ENCODE measurements around the gene TOPAZ1. TPM values are rescaled to one million over a fixed set of nuclear protein-coding genes. Genes with fewer than 3 reads are reported as not detected.

Gene TOPAZ1
- total and polyA plus RNA-seq, 9 of the 15 experiments (the other 6 are each of a cell fraction or from before 2014, with no cell fraction given) = 0.01 TPM; not detected in 8

- H3K79me2 ChIP-seq (ENCODE audit: control insufficient read depth, insufficient read depth, low read length) = no peaks in the 10 kb centered on the region
- BruUV-seq (replicated peaks) = no TSS peak
- no peak overlapping the region for H3K4me2 ChIP-seq (ENCODE audit: insufficient read depth, low read length)
- H3K27ac ChIP-seq (ENCODE audit: extremely low read depth, low read depth, low read length) = no peak overlapping the region
- no peak for FAIRE-seq
- no peaks in the 10 kb centered on the region; a peak in 1 of 5 replicates for H3K4me1 ChIP-seq (replicated peaks in 1 of 2; ENCODE audit: control insufficient read depth in 2 of 2, insufficient read depth in 2 of 2, low read length in 2 of 2)
- ATAC-seq = no peak
- ChIA-PET POLR2A (no interaction called here), CTCF (ENCODE audit: low intra/inter-chr PET ratio) (no interaction called here)
- TF ChIP-seq RBM25 (IDR thresholded peaks at IDR 0.05; ENCODE audit: low read depth, low read length, severe bottlenecking) = peak; percentile 53
- TF ChIP-seq ZNF830 (CRISPR knock-in tag; IDR thresholded peaks at IDR 0.05) = no peak
- TF ChIP-seq ZNF184 (CRISPR knock-in tag; IDR thresholded peaks at IDR 0.05) = peak; percentile 62; the same call in 1 of the 2 replicates
- TF ChIP-seq ZNF444 (CRISPR knock-in tag; IDR thresholded peaks at IDR 0.05) = no peak
- TF ChIP-seq TFE3 (CRISPR knock-in tag; IDR thresholded peaks at IDR 0.05) = no peak
- no peaks in the 10 kb centered on the region for H3K9me1 ChIP-seq (ENCODE audit: control insufficient read depth, insufficient read depth, low read length)
- no peak overlapping the region for H2AFZ ChIP-seq (ENCODE audit: low read depth, low read length)
- in situ Hi-C loops (cut with MboI) = no loop called here
- H3K27me3 ChIP-seq (ENCODE audit: control insufficient read depth in 2 of 2, insufficient read depth in 2 of 2, low read length in 2 of 2) = no peaks in the 10 kb centered on the region
- H3K9ac ChIP-seq (ENCODE audit: insufficient read depth in 1 of 2, low read depth in 2 of 2, low read length in 2 of 2) = no peak overlapping the region
- H3K36me3 ChIP-seq (ENCODE audit: control insufficient read depth, insufficient read depth, low read length) = no peaks in the 10 kb centered on the region
- intact Hi-C loops (cut with micrococcal nuclease) = no loop called here
- no peak for DNase-seq (ENCODE audit: extremely low read depth in 1 of 4, low spot score in 3 of 4)
- 63% methylated on average over 2 of the region's 2 CpGs for WGBS (ENCODE audit: insufficient coverage, low coverage, missing lambda C conversion rate)
- H3K9me3 ChIP-seq (replicated peaks; ENCODE audit: control insufficient read depth, insufficient read depth, low read depth, low read length) = 0 out of 2 replicates have a peak, but pooled peaks cover 2% of the 10 kb centered on the region
- no peaks in the 10 kb centered on the region for H4K20me1 ChIP-seq (replicated peaks; ENCODE audit: control insufficient read depth, insufficient read depth, low read length)
- H3K4me3 ChIP-seq = no peak overlapping the region
Measured at GRCh38 chr3:44272191-44272590, 30.5 kb downstream of the TOPAZ1 start.

Measured in K562 (cell line).